ENCODE results near the gene ARL8B. TPM values are rescaled to one million over a fixed set of nuclear protein-coding genes. Genes with fewer than 3 reads are reported as not detected.
A peak's percentile ranks its signal among the peaks of the same experiment; 100 is the strongest.

The ARL8B gene
- total RNA-seq, 1 experiment from 2014 or later, result 28.3 TPM

DNA sequence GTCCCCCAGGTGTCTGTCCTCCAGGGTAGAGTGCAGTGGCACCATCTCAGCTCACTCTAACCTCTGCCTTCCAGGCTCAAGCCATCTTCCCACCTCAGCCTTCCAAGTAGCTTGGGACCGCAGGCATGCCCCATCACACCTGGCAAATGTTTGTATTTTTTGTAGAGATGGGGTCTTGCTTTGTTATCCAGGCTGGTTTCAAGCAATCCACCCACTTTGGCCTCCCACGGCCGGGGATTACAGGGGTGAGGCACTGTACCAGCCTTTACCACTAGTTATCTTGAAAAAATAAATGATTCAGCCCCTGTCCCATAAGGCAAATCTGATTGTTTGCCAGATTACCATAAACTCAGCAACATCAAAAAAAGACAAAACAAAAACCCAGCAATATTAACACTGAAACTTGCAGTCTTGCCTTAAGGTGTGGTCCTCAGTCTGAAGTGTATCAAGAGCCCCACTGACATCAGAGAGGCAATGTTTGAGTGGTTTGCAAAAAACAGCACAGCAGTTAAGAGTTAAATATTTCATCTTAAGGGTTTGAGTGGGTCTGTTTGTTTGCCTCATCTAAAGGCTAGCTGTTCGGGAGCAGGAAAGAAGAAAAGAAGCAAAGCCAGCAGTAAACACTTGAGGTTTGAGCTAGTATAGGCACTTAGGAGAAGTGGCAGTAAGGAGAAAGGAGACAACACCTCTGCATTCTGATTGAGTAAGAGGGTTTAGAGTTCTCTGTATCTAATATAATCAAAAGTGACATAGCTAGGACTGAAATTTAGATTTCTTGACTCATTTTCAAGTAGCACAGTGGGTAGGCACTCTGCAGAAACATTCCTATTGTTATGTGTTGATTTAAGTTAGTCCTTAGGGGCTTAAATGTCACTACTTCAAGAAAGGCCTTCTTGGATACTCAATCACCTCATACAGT is 39.1 kb downstream of the ARL8B start:
- Mint-ChIP-seq H3K9me3 (no peaks in the 10 kb centered on the region), H3K27ac (peak overlapping the region; percentile 46), H3K27me3 (ENCODE audit: low read depth) (no peaks in the 10 kb centered on the region), H3K4me1 (peaks cover 57% of the 10 kb centered on the region), H3K36me3 (no peaks in the 10 kb centered on the region), H3K4me3 (no peak overlapping the region)
- ChIA-PET CTCF (interaction anchor here (1.5 kb wide), 1 partner anchor 25 kb away, joined by 4 read pairs; no protein-coding TSS in a partner anchor), POLR2A (no interaction called here)
- TF ChIP-seq ESRRA (CRISPR knock-in tag; IDR thresholded peaks at IDR 0.05; ENCODE audit: borderline replicate concordance) (no peak), RELA (CRISPR knock-in tag; IDR thresholded peaks at IDR 0.05; ENCODE audit: borderline replicate concordance) (no peak), CREM (CRISPR knock-in tag; IDR thresholded peaks at IDR 0.05) (no peak), E2F5 (CRISPR knock-in tag; IDR thresholded peaks at IDR 0.05) (no peak), EMX1 (CRISPR knock-in tag; IDR thresholded peaks at IDR 0.05) (no peak), KAT7 (CRISPR knock-in tag; IDR thresholded peaks at IDR 0.05; ENCODE audit: borderline replicate concordance) (no peak), ZNF532 (CRISPR knock-in tag; IDR thresholded peaks at IDR 0.05; ENCODE audit: borderline replicate concordance) (no peak)
- ATAC-seq, result peak; percentile 46
- DNase-seq (ENCODE audit: low spot score), result no peak

- Mint-ChIP-seq H3K27ac (0 out of 2 replicates have a peak overlapping the region, but pooled peaks have one; percentile 37), H3K4me1 (peaks cover 62% of the 10 kb centered on the region), H3K36me3 (no peaks in the 10 kb centered on the region), H3K4me3 (no peak overlapping the region), H3K27me3 (ENCODE audit: low read depth) (no peaks in the 10 kb centered on the region), H3K9me3 (no peaks in the 10 kb centered on the region)
- no peak for ATAC-seq
- TF ChIP-seq, protein P1, sequence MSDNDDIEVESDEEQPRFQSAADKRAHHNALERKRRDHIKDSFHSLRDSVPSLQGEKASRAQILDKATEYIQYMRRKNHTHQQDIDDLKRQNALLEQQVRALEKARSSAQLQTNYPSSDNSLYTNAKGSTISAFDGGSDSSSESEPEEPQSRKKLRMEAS (CRISPR knock-in tag; IDR thresholded peaks at IDR 0.05), result no peak
- TF ChIP-seq NFE2L1 (CRISPR knock-in tag; IDR thresholded peaks at IDR 0.05) (no peak), ZNF512 (CRISPR knock-in tag; IDR thresholded peaks at IDR 0.05; ENCODE audit: borderline replicate concordance) (no peak)
- ChIA-PET CTCF (no interaction called here), POLR2A (no interaction called here)
- no peak for DNase-seq (ENCODE audit: low spot score)
These were observed 40.0 kb downstream of the ARL8B start for GRCh38 chr3:5162102-5162501.

GRCh38 chr3:5165698-5166097 is 43.6 kb downstream of the ARL8B start:
- CTCF ChIA-PET, result no interaction called here
- Mint-ChIP-seq H3K27ac (peak overlapping the region; percentile 60; the same call in 1 of the 2 replicates), H3K36me3 (no peaks in the 10 kb centered on the region), H3K4me3 (no peak overlapping the region), H3K27me3 (ENCODE audit: low read depth) (no peaks in the 10 kb centered on the region), H3K4me1 (peaks cover 54% of the 10 kb centered on the region), H3K9me3 (no peaks in the 10 kb centered on the region)
- ATAC-seq (no peak), DNase-seq (ENCODE audit: low spot score) (no peak)
- POLR2A ChIA-PET, result no interaction called here
- no peak for TF ChIP-seq NR1H2 (CRISPR knock-in tag; IDR thresholded peaks at IDR 0.05)
- no peak for TF ChIP-seq GTF2I (CRISPR knock-in tag; conservative IDR thresholded peaks at IDR 0.05)
- TF ChIP-seq NFE2L1 (CRISPR knock-in tag; IDR thresholded peaks at IDR 0.05), result no peak
- TF ChIP-seq PRRX2 (CRISPR knock-in tag; IDR thresholded peaks at IDR 0.05), result no peak
- TF ChIP-seq EMX1 (CRISPR knock-in tag; IDR thresholded peaks at IDR 0.05), result no peak
- TF ChIP-seq GABPB1 (CRISPR knock-in tag; IDR thresholded peaks at IDR 0.05), result no peak
- TF ChIP-seq ZNF416 (CRISPR knock-in tag; IDR thresholded peaks at IDR 0.05), result no peak
- TF ChIP-seq SMAD4 (CRISPR knock-in tag; IDR thresholded peaks at IDR 0.05), result no peak
- TF ChIP-seq CREM (CRISPR knock-in tag; IDR thresholded peaks at IDR 0.05), result no peak
- TF ChIP-seq, protein P2, sequence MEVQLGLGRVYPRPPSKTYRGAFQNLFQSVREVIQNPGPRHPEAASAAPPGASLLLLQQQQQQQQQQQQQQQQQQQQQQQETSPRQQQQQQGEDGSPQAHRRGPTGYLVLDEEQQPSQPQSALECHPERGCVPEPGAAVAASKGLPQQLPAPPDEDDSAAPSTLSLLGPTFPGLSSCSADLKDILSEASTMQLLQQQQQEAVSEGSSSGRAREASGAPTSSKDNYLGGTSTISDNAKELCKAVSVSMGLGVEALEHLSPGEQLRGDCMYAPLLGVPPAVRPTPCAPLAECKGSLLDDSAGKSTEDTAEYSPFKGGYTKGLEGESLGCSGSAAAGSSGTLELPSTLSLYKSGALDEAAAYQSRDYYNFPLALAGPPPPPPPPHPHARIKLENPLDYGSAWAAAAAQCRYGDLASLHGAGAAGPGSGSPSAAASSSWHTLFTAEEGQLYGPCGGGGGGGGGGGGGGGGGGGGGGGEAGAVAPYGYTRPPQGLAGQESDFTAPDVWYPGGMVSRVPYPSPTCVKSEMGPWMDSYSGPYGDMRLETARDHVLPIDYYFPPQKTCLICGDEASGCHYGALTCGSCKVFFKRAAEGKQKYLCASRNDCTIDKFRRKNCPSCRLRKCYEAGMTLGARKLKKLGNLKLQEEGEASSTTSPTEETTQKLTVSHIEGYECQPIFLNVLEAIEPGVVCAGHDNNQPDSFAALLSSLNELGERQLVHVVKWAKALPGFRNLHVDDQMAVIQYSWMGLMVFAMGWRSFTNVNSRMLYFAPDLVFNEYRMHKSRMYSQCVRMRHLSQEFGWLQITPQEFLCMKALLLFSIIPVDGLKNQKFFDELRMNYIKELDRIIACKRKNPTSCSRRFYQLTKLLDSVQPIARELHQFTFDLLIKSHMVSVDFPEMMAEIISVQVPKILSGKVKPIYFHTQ (CRISPR knock-in tag; IDR thresholded peaks at IDR 0.05), result no peak
- no peak for TF ChIP-seq FOXP1 (CRISPR knock-in tag; IDR thresholded peaks at IDR 0.05; ENCODE audit: borderline replicate concordance)
- no peak for TF ChIP-seq RELA (CRISPR knock-in tag; IDR thresholded peaks at IDR 0.05; ENCODE audit: borderline replicate concordance)
- TF ChIP-seq GRHL2 (CRISPR knock-in tag; IDR thresholded peaks at IDR 0.05; ENCODE audit: insufficient replicate concordance, severe bottlenecking), result no peak
- no peak for TF ChIP-seq CDX4 (CRISPR knock-in tag; IDR thresholded peaks at IDR 0.05; ENCODE audit: borderline replicate concordance)
